Kidney (tissue), 14 donors: ENCODE data around the gene PGAP2. TPM values are rescaled to one million over a fixed set of nuclear protein-coding genes. Genes with fewer than 3 reads are reported as not detected.

ENCODE experiments used
- DNase-seq, 5 donors: peaks; one replicate each; pipeline ENCODE4 v3.0.0-alpha.2; 2013 to 2020
- FAIRE-seq: peaks from 2 replicates; lab custom pipeline; 2012; peaks lifted over from hg19 to GRCh38; lab: Jason Lieb, UNC
- H3K27ac ChIP-seq, 2 donors: one replicate each; pipeline ENCODE4 v1.7.0; 2013; ENCODE audit warnings: low read depth in 2 of 2, low read length in 2 of 2, inconsistent platforms in 1 of 2
- H3K27me3 ChIP-seq: one replicate; pipeline ENCODE4 v1.7.1; 2013; ENCODE audit warnings: low read length, inconsistent platforms; ENCODE audit not compliant: control insufficient read depth, insufficient read depth
- H3K36me3 ChIP-seq, 3 donors: one replicate each; pipeline versions ENCODE4 v1.7.0 to v1.7.1; 2013; ENCODE audit warnings: low read length in 3 of 3, control low read depth in 1 of 3, inconsistent platforms in 1 of 3; ENCODE audit not compliant: insufficient read depth in 3 of 3, control insufficient read depth in 2 of 3
- H3K4me1 ChIP-seq, 3 donors: one replicate each; pipeline versions ENCODE4 v1.7.0 to v1.7.1; 2013; ENCODE audit warnings: low read length in 3 of 3, inconsistent platforms in 1 of 3, low read depth in 1 of 3; ENCODE audit not compliant: control insufficient read depth in 2 of 3, insufficient read depth in 2 of 3
- H3K4me3 ChIP-seq, 3 donors: one replicate each; pipeline versions ENCODE4 v1.7.0 to v1.8.1; 2013; ENCODE audit warnings: low read length in 3 of 3, control low read depth in 1 of 3, inconsistent platforms in 1 of 3
- H3K9ac ChIP-seq, 3 donors: one replicate each; pipeline versions ENCODE4 v1.7.0 to v1.7.1; 2013; ENCODE audit warnings: low read length in 3 of 3, control low read depth in 1 of 3, inconsistent platforms in 1 of 3
- H3K9me3 ChIP-seq, 3 donors: one replicate each; pipeline versions ENCODE4 v1.7.0 to v1.7.1; 2013; ENCODE audit warnings: low read length in 3 of 3, control low read depth in 1 of 3, inconsistent platforms in 1 of 3; ENCODE audit not compliant: control insufficient read depth in 2 of 3, insufficient read depth in 1 of 3
- intact Hi-C: fragments of 100-400 bp; cut with DNase I; formaldehyde crosslinking; loops from one replicate; pipeline ENCODE4 v1.11.1; 2022
- polyA plus RNA-seq: library from polyadenylated mRNA; stranded (reverse); fragments of 350-450 nt; fragmentation: Illumina TruSeq; extraction: RNeasy Lipid Tissue Mini Kit (QIAGEN cat#74804); gene quantifications from one replicate; pipeline ENCODE4 v1.2.3, GENCODE V29; 2014; ENCODE audit warnings: low read depth, low replicate concordance; ENCODE audit not compliant: insufficient read depth
- total RNA-seq: library from RNA; stranded (reverse); fragmentation: NEBNext Ultra II Directional; extraction: Animal tissue kit (Norgen Biotek cat#: 25700); gene quantifications from one replicate; pipeline ENCODE4 v1.2.1, GENCODE V29; 2021
- TF ChIP-seq, protein P1 (sequence below): IDR thresholded peaks from 3 replicates; pipeline ENCODE4 v1.5.1; 2012; ENCODE audit warnings: mild to moderate bottlenecking, moderate library complexity, borderline replicate concordance; ENCODE audit not compliant: insufficient read depth; ENCODE audit errors: extremely low read depth
- donor health status: control.
- donor health status: control.
- donor health status: control.
- donor health status: control.
- donor health status: control.
- donor health status: DM: yes; HTN: yes; CAD: no.
- donor health status: Normal renal cell carcinoma (clear cell type).

The PGAP2 gene
- total and polyA plus RNA-seq, 2 donors from 2014 or later = 17.5 to 19.5 TPM

DNA sequence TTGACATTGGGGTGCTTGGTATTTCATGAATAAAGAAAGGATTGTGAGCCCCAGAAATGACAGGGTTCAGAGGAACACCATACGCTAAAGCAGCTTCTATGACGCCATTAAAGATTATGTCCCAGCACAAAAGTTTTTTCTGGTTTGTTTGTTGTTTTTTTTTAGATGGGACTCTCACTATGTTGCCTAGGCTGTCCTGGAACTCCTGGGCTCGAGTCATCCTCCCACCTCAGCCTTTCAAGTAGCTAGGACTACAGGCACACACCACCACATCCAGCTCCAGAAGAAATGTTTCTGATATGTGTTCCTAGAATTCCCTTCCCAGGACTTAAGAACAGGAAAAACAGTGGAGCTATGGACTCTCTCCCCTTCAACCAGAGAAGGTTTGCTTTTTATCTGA lies 35.0 kb downstream of the PGAP2 start:
- H3K27me3 ChIP-seq = no peaks in the 10 kb centered on the region
- TF ChIP-seq, protein P1, sequence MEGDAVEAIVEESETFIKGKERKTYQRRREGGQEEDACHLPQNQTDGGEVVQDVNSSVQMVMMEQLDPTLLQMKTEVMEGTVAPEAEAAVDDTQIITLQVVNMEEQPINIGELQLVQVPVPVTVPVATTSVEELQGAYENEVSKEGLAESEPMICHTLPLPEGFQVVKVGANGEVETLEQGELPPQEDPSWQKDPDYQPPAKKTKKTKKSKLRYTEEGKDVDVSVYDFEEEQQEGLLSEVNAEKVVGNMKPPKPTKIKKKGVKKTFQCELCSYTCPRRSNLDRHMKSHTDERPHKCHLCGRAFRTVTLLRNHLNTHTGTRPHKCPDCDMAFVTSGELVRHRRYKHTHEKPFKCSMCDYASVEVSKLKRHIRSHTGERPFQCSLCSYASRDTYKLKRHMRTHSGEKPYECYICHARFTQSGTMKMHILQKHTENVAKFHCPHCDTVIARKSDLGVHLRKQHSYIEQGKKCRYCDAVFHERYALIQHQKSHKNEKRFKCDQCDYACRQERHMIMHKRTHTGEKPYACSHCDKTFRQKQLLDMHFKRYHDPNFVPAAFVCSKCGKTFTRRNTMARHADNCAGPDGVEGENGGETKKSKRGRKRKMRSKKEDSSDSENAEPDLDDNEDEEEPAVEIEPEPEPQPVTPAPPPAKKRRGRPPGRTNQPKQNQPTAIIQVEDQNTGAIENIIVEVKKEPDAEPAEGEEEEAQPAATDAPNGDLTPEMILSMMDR = no peak
- no peaks in the 10 kb centered on the region for H3K36me3 ChIP-seq
- intact Hi-C loops = no loop called here
- no peak overlapping the region for H3K27ac ChIP-seq
- no peaks in the 10 kb centered on the region for H3K9me3 ChIP-seq
- DNase-seq (no peak), FAIRE-seq (no peak)
- no peak overlapping the region for H3K4me3 ChIP-seq
- peaks cover 0 to 11% (median 8%) of the 10 kb centered on the region in 3 donors for H3K4me1 ChIP-seq
- no peak overlapping the region for H3K9ac ChIP-seq

DNA sequence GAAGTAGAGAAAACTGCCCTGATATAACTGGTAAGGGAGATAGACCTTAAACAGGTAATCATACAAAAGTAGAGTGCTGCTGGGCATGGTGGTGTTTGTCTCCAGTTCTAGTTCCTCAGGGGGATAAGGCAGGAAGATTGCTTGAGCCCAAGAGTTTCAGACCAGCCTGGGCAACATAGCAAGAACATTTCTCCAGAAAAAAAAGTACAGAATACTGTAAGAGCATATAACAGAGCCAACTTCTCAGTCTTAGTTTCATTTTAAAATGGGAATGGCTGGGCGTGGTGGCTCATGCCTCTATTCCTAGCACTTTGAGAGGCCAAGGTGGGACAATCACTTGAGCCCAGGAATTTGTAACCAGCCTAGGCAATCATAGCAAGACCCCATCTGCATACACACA lies 36.9 kb downstream of the PGAP2 start:
- no peaks in the 10 kb centered on the region for H3K27me3 ChIP-seq
- H3K4me3 ChIP-seq = no peak overlapping the region
- intact Hi-C loops = no loop called here
- H3K27ac ChIP-seq = no peak overlapping the region
- H3K9me3 ChIP-seq = no peaks in the 10 kb centered on the region
- FAIRE-seq = no peak
- no peaks in the 10 kb centered on the region for H3K36me3 ChIP-seq
- H3K9ac ChIP-seq = no peak overlapping the region
- DNase-seq = no peak
- TF ChIP-seq, protein P1 = no peak
- peaks cover 0 to 4% (median 3%) of the 10 kb centered on the region in 3 donors for H3K4me1 ChIP-seq

DNA sequence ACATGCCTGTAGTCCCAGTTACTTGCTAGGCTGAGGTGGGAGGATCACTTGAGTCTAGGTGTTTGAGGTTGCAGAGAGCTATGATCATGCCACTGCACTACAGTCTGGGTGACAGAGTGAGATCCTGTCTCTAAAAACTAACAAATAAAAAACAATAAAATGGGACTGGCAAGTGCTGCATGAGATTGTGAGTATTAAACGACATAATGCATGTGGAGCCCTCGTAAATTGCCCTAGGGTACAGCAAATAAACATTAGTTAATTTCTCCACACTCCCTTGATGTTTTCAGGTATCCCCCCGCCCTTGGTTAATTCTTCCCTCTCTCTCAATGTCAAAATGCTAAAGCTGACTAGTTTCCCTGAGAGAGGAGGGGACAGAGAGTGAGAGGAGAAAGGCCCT lies 37.3 kb downstream of the PGAP2 start:
- no peak for DNase-seq
- Histone ChIP-seq H3K9ac (no peak overlapping the region), H3K36me3 (no peaks in the 10 kb centered on the region), H3K27me3 (no peaks in the 10 kb centered on the region), H3K9me3 (no peaks in the 10 kb centered on the region), H3K4me3 (no peak overlapping the region), H3K4me1 (peaks cover 0 to 4% (median 3%) of the 10 kb centered on the region in 3 donors), H3K27ac (no peak overlapping the region)
- intact Hi-C loops = no loop called here
- FAIRE-seq = no peak
- TF ChIP-seq, protein P1 = no peak
